SK-N-MC (cell line): ENCODE data around the gene CXCL12.

Source experiments
- EZH2 ChIP-seq: fragments of 200-600 bp; sonication (generic); IDR thresholded peaks from one replicate; pipeline ENCODE4 v1.6.1; 2017; ENCODE audit warnings: antibody characterized with exemption
- FOXP2 ChIP-seq: optimal IDR thresholded peaks from 2 replicates; pipeline ENCODE3; 2011; ENCODE audit warnings: mild to moderate bottlenecking, moderate library complexity; ENCODE audit not compliant: insufficient read depth; ENCODE audit errors: extremely low read length, control extremely low read depth
- POLR2AphosphoS5 ChIP-seq: IDR thresholded peaks from 2 replicates; pipeline ENCODE4 v1.6.1; 2012; ENCODE audit warnings: mild to moderate bottlenecking, low read depth, low read length, borderline replicate concordance

DNA sequence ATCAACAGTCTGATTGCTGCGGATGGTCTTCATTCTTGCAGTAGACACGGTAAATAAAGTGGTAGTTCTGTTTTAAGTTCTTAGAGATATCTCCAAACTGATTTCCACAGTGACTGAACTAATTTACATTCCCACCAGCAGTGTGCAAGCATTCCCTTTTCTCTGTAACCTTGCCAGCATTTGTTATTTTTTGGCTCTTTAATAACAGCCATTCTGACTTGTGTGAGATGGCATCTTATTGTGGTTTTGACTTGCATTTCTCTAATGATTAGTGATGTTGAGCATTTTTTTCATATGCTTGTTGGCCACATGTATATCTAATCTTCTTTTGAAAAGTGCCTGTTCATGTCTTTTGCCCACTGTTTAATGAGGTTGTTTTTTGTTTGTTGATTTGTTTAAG is 30.2 kb upstream of the CXCL12 start:
- TF ChIP-seq FOXP2 (no peak), POLR2AphosphoS5 (no peak), EZH2 (no peak)
